H1 (cell line): ENCODE measurements around the gene HOXA10. TPM values are rescaled to one million over a fixed set of nuclear protein-coding genes. Genes with fewer than 3 reads are reported as not detected.

ENCODE experiments used
- CBX8 ChIP-seq: fragments of 300-800, 300-1000 bp; sonication (generic); IDR thresholded peaks from 2 replicates; pipeline ENCODE4 v1.7.1; 2016; ENCODE audit warnings: low read depth, low read length, borderline replicate concordance
- CEBPB ChIP-seq: IDR thresholded peaks from 2 replicates; pipeline ENCODE4 v1.6.1; 2012; ENCODE audit warnings: low read depth, low read length
- EGR1 ChIP-seq: IDR thresholded peaks from 2 replicates; pipeline ENCODE4 v1.6.1; 2011; ENCODE audit warnings: low read depth, low read length, borderline replicate concordance
- KDM1A ChIP-seq: fragments of 200-600, 300-600 bp; sonication (generic); IDR thresholded peaks from 2 replicates; pipeline ENCODE4 v1.7.1; 2016; ENCODE audit warnings: mild to moderate bottlenecking, low read length, borderline replicate concordance
- KDM5A ChIP-seq: fragments of 200-600 bp; IDR thresholded peaks from 2 replicates; pipeline ENCODE4 v1.7.1; 2012; ENCODE audit warnings: mild to moderate bottlenecking, low read length, inconsistent platforms, mixed read lengths
- NANOG ChIP-seq: IDR thresholded peaks from 2 replicates; pipeline ENCODE4 v1.6.1; 2011; ENCODE audit warnings: low read length, low read depth, mild to moderate bottlenecking, inconsistent platforms; ENCODE audit not compliant: insufficient read depth, poor library complexity, severe bottlenecking
- POLR2A ChIP-seq, 2 experiments: IDR thresholded peaks; 1 replicate in 1 of 2; 2 replicates in 1 of 2; pipeline ENCODE4 v1.6.1; 2011; ENCODE audit warnings: low read depth in 2 of 2, low read length in 2 of 2, mild to moderate bottlenecking in 2 of 2; ENCODE audit errors: control extremely low read depth in 1 of 2
- SIX5 ChIP-seq: IDR thresholded peaks from 2 replicates; pipeline ENCODE4 v1.6.1; 2011; ENCODE audit warnings: mild to moderate bottlenecking, low read depth, low read length
- SUZ12 ChIP-seq: fragments of 200-600 bp; sonication (generic); IDR thresholded peaks from 2 replicates; pipeline ENCODE4 v1.6.1; 2012; ENCODE audit warnings: mild to moderate bottlenecking, inconsistent platforms, low read length, moderate library complexity, mixed read lengths
- TEAD4 ChIP-seq: IDR thresholded peaks from 2 replicates; pipeline ENCODE4 v1.6.1; 2012; ENCODE audit warnings: low read depth, low read length, inconsistent platforms, mixed read lengths
- polyA plus RNA-seq, 7 experiments: library from polyadenylated mRNA; depleted of rRNA in 3 of 7; stranded (reverse) in 5 of 7; unstranded in 2 of 7; fragments of >200 nt in 5 of 7; fragments of 200-250 nt in 2 of 7; gene quantifications; 1 replicate in 5 of 7; 2 replicates in 1 of 7; 4 replicates in 1 of 7; pipeline versions ENCODE4 v1.2.1 to v1.2.3, GENCODE V29; 2011 to 2013; ENCODE audit warnings: missing spikeins in 2 of 7, mixed read lengths in 2 of 7
- total RNA-seq: library from RNA; stranded (reverse); fragmentation: NEBNext Ultra II Directional; extraction: Animal tissue kit (Norgen Biotek cat#: 25700); gene quantifications from 2 replicates; pipeline ENCODE4 v1.2.1, GENCODE V29; 2021
- TF ChIP-seq, protein P1 (sequence below): fragments of 300-600 bp; sonication (generic); IDR thresholded peaks from 2 replicates; pipeline ENCODE4 v1.7.1; 2012; ENCODE audit warnings: low read length, moderate library complexity, mild to moderate bottlenecking, inconsistent platforms; ENCODE audit not compliant: insufficient replicate concordance
- TF ChIP-seq, protein P2 (sequence below): IDR thresholded peaks from 2 replicates; pipeline ENCODE4 v1.6.1; 2012; ENCODE audit warnings: inconsistent platforms

Gene HOXA10
- total and polyA plus RNA-seq, 2 of the 8 experiments (the other 6 are each of a cell fraction or from before 2014, with no cell fraction given), result not detected

GRCh38 chr7:27204851-27205322 is 30.8 kb upstream of the HOXA10 start (continued):
- TF ChIP-seq, protein P1, sequence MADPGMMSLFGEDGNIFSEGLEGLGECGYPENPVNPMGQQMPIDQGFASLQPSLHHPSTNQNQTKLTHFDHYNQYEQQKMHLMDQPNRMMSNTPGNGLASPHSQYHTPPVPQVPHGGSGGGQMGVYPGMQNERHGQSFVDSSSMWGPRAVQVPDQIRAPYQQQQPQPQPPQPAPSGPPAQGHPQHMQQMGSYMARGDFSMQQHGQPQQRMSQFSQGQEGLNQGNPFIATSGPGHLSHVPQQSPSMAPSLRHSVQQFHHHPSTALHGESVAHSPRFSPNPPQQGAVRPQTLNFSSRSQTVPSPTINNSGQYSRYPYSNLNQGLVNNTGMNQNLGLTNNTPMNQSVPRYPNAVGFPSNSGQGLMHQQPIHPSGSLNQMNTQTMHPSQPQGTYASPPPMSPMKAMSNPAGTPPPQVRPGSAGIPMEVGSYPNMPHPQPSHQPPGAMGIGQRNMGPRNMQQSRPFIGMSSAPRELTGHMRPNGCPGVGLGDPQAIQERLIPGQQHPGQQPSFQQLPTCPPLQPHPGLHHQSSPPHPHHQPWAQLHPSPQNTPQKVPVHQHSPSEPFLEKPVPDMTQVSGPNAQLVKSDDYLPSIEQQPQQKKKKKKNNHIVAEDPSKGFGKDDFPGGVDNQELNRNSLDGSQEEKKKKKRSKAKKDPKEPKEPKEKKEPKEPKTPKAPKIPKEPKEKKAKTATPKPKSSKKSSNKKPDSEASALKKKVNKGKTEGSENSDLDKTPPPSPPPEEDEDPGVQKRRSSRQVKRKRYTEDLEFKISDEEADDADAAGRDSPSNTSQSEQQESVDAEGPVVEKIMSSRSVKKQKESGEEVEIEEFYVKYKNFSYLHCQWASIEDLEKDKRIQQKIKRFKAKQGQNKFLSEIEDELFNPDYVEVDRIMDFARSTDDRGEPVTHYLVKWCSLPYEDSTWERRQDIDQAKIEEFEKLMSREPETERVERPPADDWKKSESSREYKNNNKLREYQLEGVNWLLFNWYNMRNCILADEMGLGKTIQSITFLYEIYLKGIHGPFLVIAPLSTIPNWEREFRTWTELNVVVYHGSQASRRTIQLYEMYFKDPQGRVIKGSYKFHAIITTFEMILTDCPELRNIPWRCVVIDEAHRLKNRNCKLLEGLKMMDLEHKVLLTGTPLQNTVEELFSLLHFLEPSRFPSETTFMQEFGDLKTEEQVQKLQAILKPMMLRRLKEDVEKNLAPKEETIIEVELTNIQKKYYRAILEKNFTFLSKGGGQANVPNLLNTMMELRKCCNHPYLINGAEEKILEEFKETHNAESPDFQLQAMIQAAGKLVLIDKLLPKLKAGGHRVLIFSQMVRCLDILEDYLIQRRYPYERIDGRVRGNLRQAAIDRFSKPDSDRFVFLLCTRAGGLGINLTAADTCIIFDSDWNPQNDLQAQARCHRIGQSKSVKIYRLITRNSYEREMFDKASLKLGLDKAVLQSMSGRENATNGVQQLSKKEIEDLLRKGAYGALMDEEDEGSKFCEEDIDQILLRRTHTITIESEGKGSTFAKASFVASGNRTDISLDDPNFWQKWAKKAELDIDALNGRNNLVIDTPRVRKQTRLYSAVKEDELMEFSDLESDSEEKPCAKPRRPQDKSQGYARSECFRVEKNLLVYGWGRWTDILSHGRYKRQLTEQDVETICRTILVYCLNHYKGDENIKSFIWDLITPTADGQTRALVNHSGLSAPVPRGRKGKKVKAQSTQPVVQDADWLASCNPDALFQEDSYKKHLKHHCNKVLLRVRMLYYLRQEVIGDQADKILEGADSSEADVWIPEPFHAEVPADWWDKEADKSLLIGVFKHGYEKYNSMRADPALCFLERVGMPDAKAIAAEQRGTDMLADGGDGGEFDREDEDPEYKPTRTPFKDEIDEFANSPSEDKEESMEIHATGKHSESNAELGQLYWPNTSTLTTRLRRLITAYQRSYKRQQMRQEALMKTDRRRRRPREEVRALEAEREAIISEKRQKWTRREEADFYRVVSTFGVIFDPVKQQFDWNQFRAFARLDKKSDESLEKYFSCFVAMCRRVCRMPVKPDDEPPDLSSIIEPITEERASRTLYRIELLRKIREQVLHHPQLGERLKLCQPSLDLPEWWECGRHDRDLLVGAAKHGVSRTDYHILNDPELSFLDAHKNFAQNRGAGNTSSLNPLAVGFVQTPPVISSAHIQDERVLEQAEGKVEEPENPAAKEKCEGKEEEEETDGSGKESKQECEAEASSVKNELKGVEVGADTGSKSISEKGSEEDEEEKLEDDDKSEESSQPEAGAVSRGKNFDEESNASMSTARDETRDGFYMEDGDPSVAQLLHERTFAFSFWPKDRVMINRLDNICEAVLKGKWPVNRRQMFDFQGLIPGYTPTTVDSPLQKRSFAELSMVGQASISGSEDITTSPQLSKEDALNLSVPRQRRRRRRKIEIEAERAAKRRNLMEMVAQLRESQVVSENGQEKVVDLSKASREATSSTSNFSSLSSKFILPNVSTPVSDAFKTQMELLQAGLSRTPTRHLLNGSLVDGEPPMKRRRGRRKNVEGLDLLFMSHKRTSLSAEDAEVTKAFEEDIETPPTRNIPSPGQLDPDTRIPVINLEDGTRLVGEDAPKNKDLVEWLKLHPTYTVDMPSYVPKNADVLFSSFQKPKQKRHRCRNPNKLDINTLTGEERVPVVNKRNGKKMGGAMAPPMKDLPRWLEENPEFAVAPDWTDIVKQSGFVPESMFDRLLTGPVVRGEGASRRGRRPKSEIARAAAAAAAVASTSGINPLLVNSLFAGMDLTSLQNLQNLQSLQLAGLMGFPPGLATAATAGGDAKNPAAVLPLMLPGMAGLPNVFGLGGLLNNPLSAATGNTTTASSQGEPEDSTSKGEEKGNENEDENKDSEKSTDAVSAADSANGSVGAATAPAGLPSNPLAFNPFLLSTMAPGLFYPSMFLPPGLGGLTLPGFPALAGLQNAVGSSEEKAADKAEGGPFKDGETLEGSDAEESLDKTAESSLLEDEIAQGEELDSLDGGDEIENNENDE, result no peak
- TF ChIP-seq POLR2A (IDR thresholded peaks at IDR 0.05; ENCODE audit: control extremely low read depth in 1 of 2, low read depth in 2 of 2, low read length in 2 of 2) (no peak), SUZ12 (no peak; the same call in 1 of the 2 replicates), SIX5 (no peak), KDM5A (no peak), CBX8 (0 out of 2 replicates have a peak, but pooled peaks have one; percentile 93), NANOG (no peak), EGR1 (no peak), CEBPB (no peak), KDM1A (no peak), TEAD4 (no peak)
- TF ChIP-seq, protein P2, sequence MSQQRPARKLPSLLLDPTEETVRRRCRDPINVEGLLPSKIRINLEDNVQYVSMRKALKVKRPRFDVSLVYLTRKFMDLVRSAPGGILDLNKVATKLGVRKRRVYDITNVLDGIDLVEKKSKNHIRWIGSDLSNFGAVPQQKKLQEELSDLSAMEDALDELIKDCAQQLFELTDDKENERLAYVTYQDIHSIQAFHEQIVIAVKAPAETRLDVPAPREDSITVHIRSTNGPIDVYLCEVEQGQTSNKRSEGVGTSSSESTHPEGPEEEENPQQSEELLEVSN, result 0 out of 2 replicates have a peak, but pooled peaks have one; percentile 20
